Measurements from ENCODE around the gene FH.

The FH gene

GRCh38 chr1:241519308-241520079 lies at the start of gene FH:
FH (minus strand) TSS chr1:241519755; CDS start chr1:241519722, 33 bp downstream.
- DNase-seq: peak; percentile 100

DNA sequence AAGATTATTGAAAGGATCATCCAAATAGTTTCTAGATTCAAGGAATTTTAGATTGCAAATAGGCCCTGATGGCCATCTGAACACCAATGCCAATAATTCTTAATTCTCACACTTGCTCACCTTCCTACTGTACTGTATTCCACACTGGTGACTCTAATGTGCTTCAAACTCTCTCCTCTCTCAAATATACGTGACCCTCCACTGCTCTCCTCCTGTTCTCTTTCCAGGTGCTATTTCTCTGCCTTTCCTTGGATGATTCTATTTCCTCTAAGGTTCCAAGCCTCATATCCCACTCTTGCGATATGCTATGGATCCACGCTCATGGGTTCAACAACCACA lies 41.3 kb upstream of the FH start:
- no peak for DNase-seq

DNA sequence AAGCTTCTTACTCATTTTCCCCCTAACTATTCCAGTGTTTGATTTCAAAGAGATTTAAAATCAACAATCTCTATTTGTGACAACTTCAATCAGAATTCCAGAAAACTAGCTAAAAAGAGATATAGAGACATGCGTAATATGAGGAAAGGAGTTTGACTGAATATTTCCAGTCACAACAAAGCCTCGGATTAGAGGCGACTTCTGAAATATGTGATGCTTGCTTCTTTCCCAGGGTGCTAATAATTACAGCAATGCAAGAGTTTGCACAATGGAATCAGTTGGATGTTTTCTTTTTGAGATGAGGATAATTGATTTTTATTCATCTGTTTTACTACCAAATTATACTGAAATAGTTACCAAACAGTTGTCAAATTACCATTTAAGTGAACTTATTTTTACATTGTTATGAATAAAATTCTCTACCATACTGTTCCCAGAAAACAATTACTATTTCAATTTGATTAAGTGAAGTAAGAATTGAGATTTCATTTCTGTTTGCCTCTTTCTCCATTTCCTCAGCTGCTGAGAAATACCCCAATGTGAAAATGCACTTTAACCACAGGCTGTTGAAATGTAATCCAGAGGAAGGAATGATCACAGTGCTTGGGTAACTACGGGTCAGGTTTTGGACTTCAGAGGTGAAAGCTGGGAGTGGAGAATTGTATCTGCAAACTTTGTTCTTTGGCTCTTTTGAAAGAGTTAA lies 40.7 kb upstream of the FH start:
- DNase-seq: no peak

DNA sequence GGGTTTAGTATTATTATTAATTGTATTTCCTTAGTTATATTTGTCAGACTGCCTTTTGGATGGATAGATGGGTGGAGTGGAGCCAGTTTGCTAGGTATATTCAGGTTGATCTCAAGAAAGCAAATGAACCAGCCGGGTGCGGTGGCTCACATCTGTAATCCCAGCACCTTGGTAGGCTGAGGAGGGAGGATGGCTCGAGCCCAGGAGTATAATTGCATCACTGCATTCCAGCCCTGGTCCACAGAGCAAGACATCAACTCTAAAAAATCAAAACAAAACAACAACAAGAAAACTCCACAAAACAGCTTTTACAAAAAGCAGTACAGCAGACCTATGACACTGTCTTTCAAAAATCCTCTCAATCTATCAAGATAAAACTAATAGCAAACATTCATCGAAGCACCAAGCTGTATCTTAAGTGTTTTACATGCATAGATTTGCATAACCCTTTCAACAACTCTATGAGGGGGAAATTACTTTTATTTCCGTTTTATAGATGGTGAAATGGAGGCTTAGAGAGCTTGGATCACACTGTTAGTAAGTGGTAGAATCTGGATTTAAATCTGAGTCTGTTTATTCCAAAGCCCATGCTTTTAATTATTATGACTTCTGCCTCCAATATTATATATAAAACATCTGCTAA lies 38.1 kb upstream of the FH start:
- DNase-seq: no peak

- DNase-seq: no peak
Measured at GRCh38 chr1:241557031-241557430, 37.5 kb upstream of the FH start.

DNA sequence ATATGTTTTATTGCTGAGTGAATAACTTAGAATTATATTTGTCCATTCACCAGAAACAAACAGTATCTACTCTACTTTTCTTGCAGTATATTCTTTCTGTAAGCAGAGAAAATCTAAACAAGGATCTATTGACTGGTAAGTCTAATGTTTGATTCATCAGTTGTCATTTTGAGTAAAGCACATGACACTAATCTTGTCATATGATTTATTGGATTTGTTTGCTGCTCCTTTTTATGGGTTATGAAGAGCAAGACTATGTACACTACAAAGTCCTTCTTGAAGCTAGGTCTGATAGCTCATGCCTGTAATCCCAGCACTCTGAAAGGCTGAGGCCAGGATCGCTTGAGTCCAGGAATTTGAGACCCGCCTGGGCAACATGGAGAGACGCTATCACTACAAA lies 36.0 kb upstream of the FH start:
- no peak for DNase-seq

GRCh38 chr1:241553886-241554592 lies 34.5 kb upstream of the FH start:
- DNase-seq: no peak

GRCh38 chr1:241551759-241552638 lies 32.4 kb upstream of the FH start:
- no peak for DNase-seq

- DNase-seq: no peak
Measured at GRCh38 chr1:241550318-241550717, 30.8 kb upstream of the FH start.

DNA sequence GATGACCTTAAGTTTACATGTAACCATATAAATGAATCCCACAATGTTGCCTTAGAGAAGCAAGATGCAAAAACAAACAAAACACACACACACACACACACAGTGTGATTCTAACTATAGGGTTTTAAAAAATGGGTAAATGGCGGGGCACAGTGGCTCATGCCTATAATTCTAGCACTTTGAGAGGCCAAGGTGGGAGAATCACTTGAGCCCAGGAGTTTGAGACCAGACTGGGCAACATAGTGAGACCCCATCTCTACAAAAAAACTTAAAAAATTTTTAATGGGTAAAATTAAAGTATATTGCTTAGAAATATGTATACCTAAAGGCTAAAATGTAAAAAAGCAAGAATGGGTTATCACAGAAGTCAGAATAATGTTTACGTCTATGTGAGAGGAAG lies 28.5 kb upstream of the FH start:
- no peak for DNase-seq

- peak; percentile 53 for DNase-seq
Measured at GRCh38 chr1:241542199-241542907, 22.8 kb upstream of the FH start.

DNA sequence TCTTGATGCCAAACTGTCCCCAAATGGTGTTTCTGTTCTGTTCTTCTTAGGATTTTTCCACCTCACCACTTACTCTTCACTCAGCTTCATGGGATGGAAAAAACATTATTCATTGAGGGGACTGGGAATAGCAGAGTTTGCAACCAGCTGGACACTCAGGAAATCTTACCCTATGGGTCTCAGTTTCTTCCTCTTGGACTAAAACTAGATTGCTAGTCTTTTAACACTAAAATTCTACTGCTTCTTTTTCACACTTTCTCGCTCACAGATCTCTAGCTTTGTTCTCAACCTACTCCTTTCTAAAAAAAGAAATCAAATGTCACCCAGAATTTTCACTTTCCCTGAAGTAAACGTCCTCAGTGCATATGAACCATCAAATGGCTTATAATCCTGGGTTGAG lies 17.4 kb upstream of the FH start:
- no peak for DNase-seq

GRCh38 chr1:241536304-241536703 lies 16.7 kb upstream of the FH start:
- DNase-seq: no peak

GRCh38 chr1:241533326-241534115 lies 14.0 kb upstream of the FH start:
- no peak for DNase-seq

GRCh38 chr1:241532864-241533263 lies 13.3 kb upstream of the FH start:
- DNase-seq: no peak

- DNase-seq: no peak
Measured at GRCh38 chr1:241532162-241532531, 12.6 kb upstream of the FH start, which contains the start of gene KMO. KMO (plus strand) TSS chr1:241532378; CDS start chr1:241532445, 67 bp downstream.

GRCh38 chr1:241531195-241532161 lies 11.9 kb upstream of the FH start:
- peak; percentile 73 for DNase-seq

GRCh38 chr1:241527146-241527545 lies 7.6 kb upstream of the FH start:
- no peak for DNase-seq

DNA sequence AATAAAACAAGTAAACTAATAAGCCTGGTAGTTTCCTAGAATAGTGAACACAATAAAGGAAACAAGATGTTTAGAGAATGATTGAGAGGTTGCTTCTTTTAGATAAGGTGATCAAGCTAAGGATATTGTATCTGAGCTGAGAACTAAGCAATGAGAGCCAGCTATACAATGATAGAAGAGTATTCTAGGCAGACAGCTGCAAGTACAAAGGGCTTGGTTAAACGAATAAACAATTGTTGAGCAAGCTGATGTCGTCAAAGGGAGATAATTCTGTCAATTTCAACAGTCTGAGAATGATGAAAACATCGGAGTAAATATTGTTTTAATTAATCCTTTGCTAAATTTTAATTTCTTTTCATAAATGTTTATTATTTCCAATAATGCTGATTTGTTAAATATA lies 5.5 kb upstream of the FH start:
- no peak for DNase-seq

- DNase-seq: no peak
Measured at GRCh38 chr1:241521718-241522117, 2.2 kb upstream of the FH start.
